IMR-90 (cell line): ENCODE measurements around the gene NDUFB10. TPM values are rescaled to one million over a fixed set of nuclear protein-coding genes. Genes with fewer than 3 reads are reported as not detected.

ENCODE experiments used
- ATAC-seq: fragments of 200-7000 bp; cut with Tn5 transposase; 2 replicates; pipeline ENCODE4 v1.9.1; 2020; ENCODE audit warnings: low read depth, mild to moderate bottlenecking, moderate library complexity
- BruUV-seq: library from RNA; stranded (reverse); fragments of 400-500 nt; replicated peaks from 2 replicates; lab custom pipeline; 2021; lab: Mats Ljungman, UMichigan
- CTCF ChIA-PET: fragments of 300-600 bp; formaldehyde crosslinking; extraction: SDS; loops from one replicate; lab custom pipeline; 2021; ENCODE audit warnings: antibody characterized with exemption; lab: Yijun Ruan, JAX
- POLR2A ChIA-PET: fragments of 300-600 bp; sonication (Branson Sonifier 250); formaldehyde crosslinking; loops from one replicate; lab custom pipeline; 2022; ENCODE audit warnings: antibody characterized with exemption; ENCODE audit not compliant: unreplicated experiment; lab: Charles Lee
- DNase-seq: peaks from one replicate; pipeline ENCODE4 v3.0.0; 2013
- H2AFZ ChIP-seq: replicated peaks from 2 replicates; pipeline ENCODE3; 2013; ENCODE audit warnings: low read length, mild to moderate bottlenecking; ENCODE audit not compliant: poor library complexity
- H2AK5ac ChIP-seq: 2 replicates; pipeline ENCODE4 v1.6.1; 2013; ENCODE audit warnings: low read depth, low read length, inconsistent platforms
- H2AK9ac ChIP-seq: replicated peaks from 2 replicates; pipeline ENCODE3; 2013; ENCODE audit warnings: mild to moderate bottlenecking, low read depth, low read length, moderate library complexity; ENCODE audit not compliant: poor library complexity
- H2BK120ac ChIP-seq: 2 replicates; pipeline ENCODE4 v1.6.1; 2013; ENCODE audit warnings: low read depth, low read length, inconsistent platforms
- H2BK15ac ChIP-seq: 3 replicates; pipeline ENCODE4 v1.6.1; 2013; ENCODE audit warnings: low read depth, low read length, inconsistent platforms
- H2BK20ac ChIP-seq: 2 replicates; pipeline ENCODE4 v1.6.1; 2013; ENCODE audit warnings: low read depth, mild to moderate bottlenecking, inconsistent platforms, low read length, moderate library complexity
- H2BK5ac ChIP-seq: 2 replicates; pipeline ENCODE4 v1.6.1; 2013; ENCODE audit warnings: mild to moderate bottlenecking, low read depth, low read length, inconsistent platforms; ENCODE audit not compliant: poor library complexity, severe bottlenecking
- H3K14ac ChIP-seq: replicated peaks from 2 replicates; pipeline ENCODE4 v1.6.1; 2013; ENCODE audit warnings: low read depth, low read length, inconsistent platforms
- H3K18ac ChIP-seq: 2 replicates; pipeline ENCODE4 v1.6.1; 2013; ENCODE audit warnings: low read depth, low read length, control low read depth
- H3K23ac ChIP-seq: 2 replicates; pipeline ENCODE4 v1.6.1; 2013; ENCODE audit warnings: low read depth, low read length, inconsistent platforms
- H3K27ac ChIP-seq: 2 replicates; pipeline ENCODE4 v1.5.1; 2013; ENCODE audit warnings: mild to moderate bottlenecking, control low read depth, low read length; ENCODE audit not compliant: insufficient read depth
- H3K27me3 ChIP-seq: 2 replicates; pipeline ENCODE4 v1.6.1; 2013; ENCODE audit warnings: low read length; ENCODE audit not compliant: control insufficient read depth, insufficient read depth
- H3K36me3 ChIP-seq: 2 replicates; pipeline ENCODE4 v1.6.1; 2013; ENCODE audit warnings: low read length, mixed read lengths; ENCODE audit not compliant: control insufficient read depth, insufficient read depth
- H3K4ac ChIP-seq: 2 replicates; pipeline ENCODE4 v1.6.1; 2013; ENCODE audit warnings: low read depth, low read length, inconsistent platforms
- H3K4me1 ChIP-seq: 2 replicates; pipeline ENCODE4 v1.6.1; 2013; ENCODE audit warnings: low read length, mixed read lengths; ENCODE audit not compliant: control insufficient read depth, insufficient read depth
- H3K4me2 ChIP-seq: 2 replicates; pipeline ENCODE4 v1.6.1; 2013; ENCODE audit warnings: low read depth, mild to moderate bottlenecking, control low read depth, low read length, moderate library complexity
- H3K4me3 ChIP-seq: 2 replicates; pipeline ENCODE4 v1.5.1; 2013; ENCODE audit warnings: low read depth, mild to moderate bottlenecking, control low read depth, low read length, moderate library complexity; ENCODE audit not compliant: insufficient read depth
- H3K56ac ChIP-seq: 2 replicates; pipeline ENCODE4 v1.6.1; 2013; ENCODE audit warnings: low read length, inconsistent platforms; ENCODE audit not compliant: insufficient read depth; ENCODE audit errors: extremely low read depth
- H3K79me1 ChIP-seq, 2 experiments: 2 replicates each; pipeline ENCODE4 v1.6.1; 2013; ENCODE audit warnings: low read length in 2 of 2, inconsistent platforms in 1 of 2, low read depth in 1 of 2
- H3K9ac ChIP-seq: 2 replicates; pipeline ENCODE4 v1.6.1; 2013; ENCODE audit warnings: low read depth, low read length, control low read depth
- H3K9me1 ChIP-seq: 2 replicates; pipeline ENCODE4 v1.6.1; 2013; ENCODE audit warnings: low read length, inconsistent platforms; ENCODE audit not compliant: insufficient read depth
- H3K9me3 ChIP-seq: 2 replicates; pipeline ENCODE4 v1.6.1; 2013; ENCODE audit warnings: low read length; ENCODE audit not compliant: control insufficient read depth, insufficient read depth
- H4K20me1 ChIP-seq: 2 replicates; pipeline ENCODE4 v1.6.1; 2013; ENCODE audit warnings: low read length, inconsistent platforms; ENCODE audit not compliant: insufficient read depth
- H4K5ac ChIP-seq: 2 replicates; pipeline ENCODE4 v1.6.1; 2013; ENCODE audit warnings: mild to moderate bottlenecking, low read depth, low read length, control low read depth
- H4K8ac ChIP-seq, 2 experiments: 2 replicates each; pipeline ENCODE4 v1.6.1; 2013; ENCODE audit warnings: low read depth in 2 of 2, low read length in 2 of 2, control low read depth in 1 of 2, inconsistent platforms in 1 of 2
- H4K91ac ChIP-seq: 2 replicates; pipeline ENCODE4 v1.6.1; 2013; ENCODE audit warnings: low read depth, low read length, inconsistent platforms; ENCODE audit not compliant: insufficient read depth
- BHLHE40 ChIP-seq: fragments of 150-350 bp; IDR thresholded peaks from 2 replicates; pipeline ENCODE4 v1.6.1; 2016; ENCODE audit warnings: mild to moderate bottlenecking, low read depth, low read length
- CEBPB ChIP-seq: IDR thresholded peaks from 2 replicates; pipeline ENCODE4 v1.6.1; 2012; ENCODE audit warnings: low read depth, low read length, improper control_type of control experiment
- CHD1 ChIP-seq: IDR thresholded peaks from 2 replicates; pipeline ENCODE4 v1.6.1; 2012; ENCODE audit warnings: low read depth, low read length, improper control_type of control experiment
- FOS ChIP-seq: fragments of 150-350 bp; IDR thresholded peaks from 2 replicates; pipeline ENCODE4 v1.6.1; 2016; ENCODE audit warnings: low read depth, low read length
- MAFK ChIP-seq: IDR thresholded peaks from 2 replicates; pipeline ENCODE4 v1.6.1; 2012; ENCODE audit warnings: low read depth, low read length, improper control_type of control experiment
- MAZ ChIP-seq: IDR thresholded peaks from 2 replicates; pipeline ENCODE4 v1.6.1; 2012; ENCODE audit warnings: low read depth, mild to moderate bottlenecking, low read length, improper control_type of control experiment, moderate library complexity, borderline replicate concordance
- MXI1 ChIP-seq: IDR thresholded peaks from 2 replicates; pipeline ENCODE4 v1.6.1; 2012; ENCODE audit warnings: low read depth, mild to moderate bottlenecking, low read length, moderate library complexity, borderline replicate concordance
- NFE2L2 ChIP-seq: fragments of 150-350 bp; IDR thresholded peaks from 2 replicates; pipeline ENCODE4 v1.6.1; 2016; ENCODE audit warnings: low read depth, mild to moderate bottlenecking, low read length
- POLR2A ChIP-seq: IDR thresholded peaks from 2 replicates; pipeline ENCODE4 v1.6.1; 2012; ENCODE audit warnings: mild to moderate bottlenecking, low read depth, low read length
- RAD21 ChIP-seq: IDR thresholded peaks from 2 replicates; pipeline ENCODE4 v1.6.1; 2012; ENCODE audit warnings: low read length, improper control_type of control experiment
- RCOR1 ChIP-seq: IDR thresholded peaks from 2 replicates; pipeline ENCODE4 v1.6.1; 2012; ENCODE audit warnings: mild to moderate bottlenecking, low read length, improper control_type of control experiment; ENCODE audit not compliant: insufficient replicate concordance
- RFX5 ChIP-seq: IDR thresholded peaks from 2 replicates; pipeline ENCODE4 v1.8.0; 2012; ENCODE audit warnings: low read depth, mild to moderate bottlenecking, low read length, moderate library complexity
- SMC3 ChIP-seq: fragments of 150-350 bp; IDR thresholded peaks from 2 replicates; pipeline ENCODE4 v1.6.1; 2016; ENCODE audit warnings: low read depth, mild to moderate bottlenecking, antibody characterized with exemption, low read length, moderate library complexity
- WGBS, 2 experiments: methylation state at CpG; one replicate each; pipeline versions ENCODE4 v1.1.5 to v1.1.7; 2013; ENCODE audit warnings: missing lambda C conversion rate in 2 of 2; ENCODE audit not compliant: insufficient read length in 1 of 2; ENCODE audit errors: extremely low coverage in 2 of 2; 5-methylcytosine and 5-hydroxymethylcytosine counted together
- dilution Hi-C: fragments of 300-500 bp; cut with HindIII; formaldehyde crosslinking; loops from one replicate; pipeline ENCODE4 v1.14.3; 2018; ENCODE audit warnings: low sequenced_read_pairs; ENCODE audit not compliant: unreplicated experiment
- in situ Hi-C: fragments of 300-500 bp; cut with MboI; formaldehyde crosslinking; loops from 3 replicates; pipeline ENCODE4 v1.14.3; 2019; ENCODE audit warnings: low sequenced_read_pairs, inconsistent platforms, mixed read lengths
- intact Hi-C: fragments of 100-400 bp; cut with micrococcal nuclease; formaldehyde crosslinking; loops from 2 replicates; pipeline ENCODE4 v1.10.0; 2022
- polyA plus RNA-seq, 3 experiments: library from polyadenylated mRNA; depleted of rRNA; stranded (reverse); fragments of >200 nt; gene quantifications; 2 replicates each; pipeline ENCODE4 v1.2.3, GENCODE V29; 2012; ENCODE audit warnings: low replicate concordance in 1 of 3
- total RNA-seq: library from RNA; depleted of rRNA; stranded (reverse); fragments of >200 nt; gene quantifications from 2 replicates; pipeline ENCODE4 v1.2.3, GENCODE V29; 2012
- TF ChIP-seq, protein P1 (sequence below): fragments of 150-350 bp; IDR thresholded peaks from 2 replicates; pipeline ENCODE4 v1.6.1; 2017; ENCODE audit warnings: mild to moderate bottlenecking, antibody characterized with exemption, low read length, low read depth
- TF ChIP-seq, protein P2 (sequence below): fragments of 150-350 bp; IDR thresholded peaks from 2 replicates; pipeline ENCODE4 v1.6.1; 2016; ENCODE audit warnings: low read depth, mild to moderate bottlenecking, low read length, moderate library complexity, borderline replicate concordance
- TF ChIP-seq, protein P3 (sequence below): conservative IDR thresholded peaks from 2 replicates; pipeline ENCODE4 v1.5.1; 2012; ENCODE audit warnings: mild to moderate bottlenecking, low read depth, low read length, improper control_type of control experiment

NDUFB10 gene
- total and polyA plus RNA-seq, 2 of the 4 experiments (the other 2 are of a cell fraction), result 189 to 220 TPM

DNA sequence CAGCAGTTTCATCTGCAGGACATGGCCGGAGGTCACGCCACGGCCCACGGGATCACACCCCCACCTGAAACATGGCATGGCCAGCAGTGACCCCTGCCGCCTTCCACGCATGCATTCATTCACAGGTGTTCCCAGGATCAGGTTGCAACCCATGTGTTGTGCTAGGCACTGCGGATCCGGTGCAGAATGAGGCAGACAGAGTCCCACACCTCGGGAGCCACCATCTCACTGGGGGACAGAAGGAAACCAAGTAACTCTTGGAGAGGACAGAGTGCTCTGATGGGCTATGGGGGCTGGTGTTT is 12.0 kb upstream of the NDUFB10 start:
- no peaks in the 10 kb centered on the region for H3K9me1 ChIP-seq
- in situ Hi-C loops, result no loop called here
- no TSS peak for BruUV-seq
- no peak overlapping the region for H4K91ac ChIP-seq
- no peak overlapping the region for H3K4me3 ChIP-seq
- no peaks in the 10 kb centered on the region for H3K9me3 ChIP-seq
- H4K5ac ChIP-seq, result no peak overlapping the region
- no peak overlapping the region for H2AFZ ChIP-seq
- ChIA-PET POLR2A (no interaction called here), CTCF (no interaction called here)
- no peak overlapping the region for H2BK15ac ChIP-seq
- DNase-seq (no peak), ATAC-seq (no peak)
- H2AK9ac ChIP-seq, result no peak overlapping the region
- H3K23ac ChIP-seq, result no peak overlapping the region
- H3K27ac ChIP-seq, result no peak overlapping the region
- no peaks in the 10 kb centered on the region for H4K20me1 ChIP-seq
- no peak overlapping the region for H3K18ac ChIP-seq
- H2BK5ac ChIP-seq, result no peak overlapping the region
- no peak for TF ChIP-seq BHLHE40
- no peak for TF ChIP-seq SMC3
- TF ChIP-seq MAFK, result no peak
- no peak for TF ChIP-seq CHD1
- TF ChIP-seq RCOR1, result no peak
- no peak for TF ChIP-seq RFX5
- TF ChIP-seq POLR2A, result no peak
- TF ChIP-seq, protein P1, sequence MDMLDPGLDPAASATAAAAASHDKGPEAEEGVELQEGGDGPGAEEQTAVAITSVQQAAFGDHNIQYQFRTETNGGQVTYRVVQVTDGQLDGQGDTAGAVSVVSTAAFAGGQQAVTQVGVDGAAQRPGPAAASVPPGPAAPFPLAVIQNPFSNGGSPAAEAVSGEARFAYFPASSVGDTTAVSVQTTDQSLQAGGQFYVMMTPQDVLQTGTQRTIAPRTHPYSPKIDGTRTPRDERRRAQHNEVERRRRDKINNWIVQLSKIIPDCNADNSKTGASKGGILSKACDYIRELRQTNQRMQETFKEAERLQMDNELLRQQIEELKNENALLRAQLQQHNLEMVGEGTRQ, result no peak
- TF ChIP-seq, protein P2, sequence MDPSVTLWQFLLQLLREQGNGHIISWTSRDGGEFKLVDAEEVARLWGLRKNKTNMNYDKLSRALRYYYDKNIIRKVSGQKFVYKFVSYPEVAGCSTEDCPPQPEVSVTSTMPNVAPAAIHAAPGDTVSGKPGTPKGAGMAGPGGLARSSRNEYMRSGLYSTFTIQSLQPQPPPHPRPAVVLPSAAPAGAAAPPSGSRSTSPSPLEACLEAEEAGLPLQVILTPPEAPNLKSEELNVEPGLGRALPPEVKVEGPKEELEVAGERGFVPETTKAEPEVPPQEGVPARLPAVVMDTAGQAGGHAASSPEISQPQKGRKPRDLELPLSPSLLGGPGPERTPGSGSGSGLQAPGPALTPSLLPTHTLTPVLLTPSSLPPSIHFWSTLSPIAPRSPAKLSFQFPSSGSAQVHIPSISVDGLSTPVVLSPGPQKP, result no peak
- no peak for TF ChIP-seq MAZ
- no peak for TF ChIP-seq NFE2L2
- TF ChIP-seq MXI1, result no peak
- TF ChIP-seq FOS, result no peak
- no peak for TF ChIP-seq RAD21
- TF ChIP-seq, protein P3, sequence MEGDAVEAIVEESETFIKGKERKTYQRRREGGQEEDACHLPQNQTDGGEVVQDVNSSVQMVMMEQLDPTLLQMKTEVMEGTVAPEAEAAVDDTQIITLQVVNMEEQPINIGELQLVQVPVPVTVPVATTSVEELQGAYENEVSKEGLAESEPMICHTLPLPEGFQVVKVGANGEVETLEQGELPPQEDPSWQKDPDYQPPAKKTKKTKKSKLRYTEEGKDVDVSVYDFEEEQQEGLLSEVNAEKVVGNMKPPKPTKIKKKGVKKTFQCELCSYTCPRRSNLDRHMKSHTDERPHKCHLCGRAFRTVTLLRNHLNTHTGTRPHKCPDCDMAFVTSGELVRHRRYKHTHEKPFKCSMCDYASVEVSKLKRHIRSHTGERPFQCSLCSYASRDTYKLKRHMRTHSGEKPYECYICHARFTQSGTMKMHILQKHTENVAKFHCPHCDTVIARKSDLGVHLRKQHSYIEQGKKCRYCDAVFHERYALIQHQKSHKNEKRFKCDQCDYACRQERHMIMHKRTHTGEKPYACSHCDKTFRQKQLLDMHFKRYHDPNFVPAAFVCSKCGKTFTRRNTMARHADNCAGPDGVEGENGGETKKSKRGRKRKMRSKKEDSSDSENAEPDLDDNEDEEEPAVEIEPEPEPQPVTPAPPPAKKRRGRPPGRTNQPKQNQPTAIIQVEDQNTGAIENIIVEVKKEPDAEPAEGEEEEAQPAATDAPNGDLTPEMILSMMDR, result no peak
- TF ChIP-seq CEBPB, result no peak
- intact Hi-C loops, result no loop called here
- no peak overlapping the region for H3K56ac ChIP-seq
- no peak overlapping the region for H3K4me2 ChIP-seq
- no peak overlapping the region for H2BK120ac ChIP-seq
- H3K4me1 ChIP-seq, result peaks cover under 1% of the 10 kb centered on the region; the same call in 1 of the 2 replicates
- H3K14ac ChIP-seq, result no peak overlapping the region
- 100% methylated on average over 1 of the region's 9 CpGs; no CpG with 5 or more reads in 1 of the 2 experiments for WGBS, 2 experiments
- H2AK5ac ChIP-seq, result no peak overlapping the region
- H3K36me3 ChIP-seq, result no peaks in the 10 kb centered on the region
- no peaks in the 10 kb centered on the region for H3K27me3 ChIP-seq
- H4K8ac ChIP-seq, result no peak overlapping the region
- H3K9ac ChIP-seq, result no peak overlapping the region
- peaks cover 0 to 7% of the 10 kb centered on the region in 2 experiments; a peak in 2 of 4 replicates for H3K79me1 ChIP-seq
- dilution Hi-C loops, result no loop called here
- H3K4ac ChIP-seq, result no peak overlapping the region
- H2BK20ac ChIP-seq, result no peak overlapping the region
